ENCODE measurements around the gene GDF15.
"Not testable (repeated sequence)": the region's sequence is repeated elsewhere in the genome, so short reads cannot be mapped to it uniquely, and the experiment has no call there.

DNA sequence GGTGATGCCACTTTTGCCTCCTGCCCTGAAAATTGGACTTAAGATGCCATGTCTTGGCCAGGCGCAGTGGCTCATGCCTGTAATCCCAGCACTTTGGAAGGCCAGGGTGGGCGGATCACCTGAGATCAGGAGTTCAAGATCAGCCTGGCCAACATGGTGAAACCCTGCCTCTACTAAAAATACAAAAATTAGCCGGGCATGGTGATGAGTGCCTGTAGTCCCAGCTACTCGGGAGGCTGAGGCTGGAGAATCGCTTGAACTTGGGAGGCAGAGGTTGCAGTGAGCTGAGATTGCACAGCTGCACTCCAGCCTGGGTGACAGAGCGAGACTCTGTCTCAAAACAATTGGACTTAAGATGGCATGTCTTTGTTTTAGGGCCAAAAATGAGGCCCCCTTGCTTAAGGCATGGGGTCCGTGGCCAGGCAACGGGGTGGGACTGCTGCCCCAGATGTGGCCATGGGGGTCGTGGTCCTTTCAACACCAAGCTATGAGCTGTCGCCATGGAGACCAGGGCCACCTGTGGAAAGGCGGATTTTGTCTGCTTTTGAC is 21.6 kb upstream of the GDF15 start:
- TF ChIP-seq, protein P1, sequence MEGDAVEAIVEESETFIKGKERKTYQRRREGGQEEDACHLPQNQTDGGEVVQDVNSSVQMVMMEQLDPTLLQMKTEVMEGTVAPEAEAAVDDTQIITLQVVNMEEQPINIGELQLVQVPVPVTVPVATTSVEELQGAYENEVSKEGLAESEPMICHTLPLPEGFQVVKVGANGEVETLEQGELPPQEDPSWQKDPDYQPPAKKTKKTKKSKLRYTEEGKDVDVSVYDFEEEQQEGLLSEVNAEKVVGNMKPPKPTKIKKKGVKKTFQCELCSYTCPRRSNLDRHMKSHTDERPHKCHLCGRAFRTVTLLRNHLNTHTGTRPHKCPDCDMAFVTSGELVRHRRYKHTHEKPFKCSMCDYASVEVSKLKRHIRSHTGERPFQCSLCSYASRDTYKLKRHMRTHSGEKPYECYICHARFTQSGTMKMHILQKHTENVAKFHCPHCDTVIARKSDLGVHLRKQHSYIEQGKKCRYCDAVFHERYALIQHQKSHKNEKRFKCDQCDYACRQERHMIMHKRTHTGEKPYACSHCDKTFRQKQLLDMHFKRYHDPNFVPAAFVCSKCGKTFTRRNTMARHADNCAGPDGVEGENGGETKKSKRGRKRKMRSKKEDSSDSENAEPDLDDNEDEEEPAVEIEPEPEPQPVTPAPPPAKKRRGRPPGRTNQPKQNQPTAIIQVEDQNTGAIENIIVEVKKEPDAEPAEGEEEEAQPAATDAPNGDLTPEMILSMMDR (tag by site-specific recombination; IDR thresholded peaks at IDR 0.05) = not testable (repeated sequence)
- TF ChIP-seq, protein P2, sequence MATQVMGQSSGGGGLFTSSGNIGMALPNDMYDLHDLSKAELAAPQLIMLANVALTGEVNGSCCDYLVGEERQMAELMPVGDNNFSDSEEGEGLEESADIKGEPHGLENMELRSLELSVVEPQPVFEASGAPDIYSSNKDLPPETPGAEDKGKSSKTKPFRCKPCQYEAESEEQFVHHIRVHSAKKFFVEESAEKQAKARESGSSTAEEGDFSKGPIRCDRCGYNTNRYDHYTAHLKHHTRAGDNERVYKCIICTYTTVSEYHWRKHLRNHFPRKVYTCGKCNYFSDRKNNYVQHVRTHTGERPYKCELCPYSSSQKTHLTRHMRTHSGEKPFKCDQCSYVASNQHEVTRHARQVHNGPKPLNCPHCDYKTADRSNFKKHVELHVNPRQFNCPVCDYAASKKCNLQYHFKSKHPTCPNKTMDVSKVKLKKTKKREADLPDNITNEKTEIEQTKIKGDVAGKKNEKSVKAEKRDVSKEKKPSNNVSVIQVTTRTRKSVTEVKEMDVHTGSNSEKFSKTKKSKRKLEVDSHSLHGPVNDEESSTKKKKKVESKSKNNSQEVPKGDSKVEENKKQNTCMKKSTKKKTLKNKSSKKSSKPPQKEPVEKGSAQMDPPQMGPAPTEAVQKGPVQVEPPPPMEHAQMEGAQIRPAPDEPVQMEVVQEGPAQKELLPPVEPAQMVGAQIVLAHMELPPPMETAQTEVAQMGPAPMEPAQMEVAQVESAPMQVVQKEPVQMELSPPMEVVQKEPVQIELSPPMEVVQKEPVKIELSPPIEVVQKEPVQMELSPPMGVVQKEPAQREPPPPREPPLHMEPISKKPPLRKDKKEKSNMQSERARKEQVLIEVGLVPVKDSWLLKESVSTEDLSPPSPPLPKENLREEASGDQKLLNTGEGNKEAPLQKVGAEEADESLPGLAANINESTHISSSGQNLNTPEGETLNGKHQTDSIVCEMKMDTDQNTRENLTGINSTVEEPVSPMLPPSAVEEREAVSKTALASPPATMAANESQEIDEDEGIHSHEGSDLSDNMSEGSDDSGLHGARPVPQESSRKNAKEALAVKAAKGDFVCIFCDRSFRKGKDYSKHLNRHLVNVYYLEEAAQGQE (tag by site-specific recombination; IDR thresholded peaks at IDR 0.05) = not testable (repeated sequence)
- not testable (repeated sequence) for TF ChIP-seq ZNF76 (tag by site-specific recombination; IDR thresholded peaks at IDR 0.05; ENCODE audit: borderline replicate concordance, low read depth); ZNF274 (IDR thresholded peaks at IDR 0.05; ENCODE audit: low read length); ZNF274 (tag by site-specific recombination; IDR thresholded peaks at IDR 0.05; ENCODE audit: borderline replicate concordance)
- TF ChIP-seq, protein P3, sequence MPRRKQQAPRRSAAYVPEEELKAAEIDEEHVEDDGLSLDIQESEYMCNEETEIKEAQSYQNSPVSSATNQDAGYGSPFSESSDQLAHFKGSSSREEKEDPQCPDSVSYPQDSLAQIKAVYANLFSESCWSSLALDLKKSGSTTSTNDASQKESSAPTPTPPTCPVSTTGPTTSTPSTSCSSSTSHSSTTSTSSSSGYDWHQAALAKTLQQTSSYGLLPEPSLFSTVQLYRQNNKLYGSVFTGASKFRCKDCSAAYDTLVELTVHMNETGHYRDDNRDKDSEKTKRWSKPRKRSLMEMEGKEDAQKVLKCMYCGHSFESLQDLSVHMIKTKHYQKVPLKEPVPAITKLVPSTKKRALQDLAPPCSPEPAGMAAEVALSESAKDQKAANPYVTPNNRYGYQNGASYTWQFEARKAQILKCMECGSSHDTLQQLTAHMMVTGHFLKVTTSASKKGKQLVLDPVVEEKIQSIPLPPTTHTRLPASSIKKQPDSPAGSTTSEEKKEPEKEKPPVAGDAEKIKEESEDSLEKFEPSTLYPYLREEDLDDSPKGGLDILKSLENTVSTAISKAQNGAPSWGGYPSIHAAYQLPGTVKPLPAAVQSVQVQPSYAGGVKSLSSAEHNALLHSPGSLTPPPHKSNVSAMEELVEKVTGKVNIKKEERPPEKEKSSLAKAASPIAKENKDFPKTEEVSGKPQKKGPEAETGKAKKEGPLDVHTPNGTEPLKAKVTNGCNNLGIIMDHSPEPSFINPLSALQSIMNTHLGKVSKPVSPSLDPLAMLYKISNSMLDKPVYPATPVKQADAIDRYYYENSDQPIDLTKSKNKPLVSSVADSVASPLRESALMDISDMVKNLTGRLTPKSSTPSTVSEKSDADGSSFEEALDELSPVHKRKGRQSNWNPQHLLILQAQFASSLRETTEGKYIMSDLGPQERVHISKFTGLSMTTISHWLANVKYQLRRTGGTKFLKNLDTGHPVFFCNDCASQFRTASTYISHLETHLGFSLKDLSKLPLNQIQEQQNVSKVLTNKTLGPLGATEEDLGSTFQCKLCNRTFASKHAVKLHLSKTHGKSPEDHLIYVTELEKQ (tag by site-specific recombination; IDR thresholded peaks at IDR 0.05; ENCODE audit: borderline replicate concordance) = not testable (repeated sequence)
